GM23338 (cell line): ENCODE data around the gene RAX. TPM values are rescaled to one million over a fixed set of nuclear protein-coding genes. Genes with fewer than 3 reads are reported as not detected.

Experiments
- ATAC-seq: fragments of 200-7000 bp; cut with Tn5 transposase; 3 replicates; pipeline ENCODE4 v1.9.1; 2020
- DNase-seq: peaks from one replicate; pipeline ENCODE4 v3.0.0-alpha.2; 2015; ENCODE audit warnings: low spot score
- H2AFZ ChIP-seq: fragments of 200-600 bp; sonication (generic); 2 replicates; pipeline ENCODE4 v1.8.0; 2016; ENCODE audit warnings: antibody characterized with exemption, mild to moderate bottlenecking, moderate library complexity
- H3F3A ChIP-seq: fragments of 200-600 bp; sonication (generic); replicated peaks from 2 replicates; pipeline ENCODE4 v1.8.0; 2017; ENCODE audit warnings: antibody characterized with exemption, mixed run types, low read depth
- H3K27ac ChIP-seq: fragments of 200-600 bp; sonication (generic); 2 replicates; pipeline ENCODE4 v1.6.1; 2016; ENCODE audit warnings: low read depth
- H3K27me3 ChIP-seq: fragments of 200-600 bp; sonication (generic); 2 replicates; pipeline ENCODE4 v1.8.0; 2016; ENCODE audit warnings: mild to moderate bottlenecking, mixed run types, moderate library complexity; ENCODE audit not compliant: insufficient read depth
- H3K36me3 ChIP-seq: fragments of 200-600 bp; sonication (generic); 2 replicates; pipeline ENCODE4 v1.8.0; 2016; ENCODE audit warnings: mild to moderate bottlenecking; ENCODE audit not compliant: insufficient read depth
- H3K4me1 ChIP-seq: fragments of 200-600 bp; sonication (generic); 2 replicates; pipeline ENCODE4 v1.8.0; 2016; ENCODE audit warnings: mild to moderate bottlenecking, moderate library complexity; ENCODE audit not compliant: insufficient read depth
- H3K4me2 ChIP-seq: fragments of 200-600 bp; sonication (generic); 2 replicates; pipeline ENCODE4 v1.7.1; 2017; ENCODE audit warnings: mixed run types
- H3K4me3 ChIP-seq: fragments of 200-600 bp; sonication (generic); 2 replicates; pipeline ENCODE4 v1.6.1; 2016; ENCODE audit warnings: mixed run types
- H3K79me2 ChIP-seq: fragments of 200-600 bp; sonication (generic); replicated peaks from 2 replicates; pipeline ENCODE4 v1.8.0; 2017; ENCODE audit warnings: mild to moderate bottlenecking; ENCODE audit not compliant: insufficient read depth
- H3K9me2 ChIP-seq: fragments of 200-600 bp; sonication (generic); 2 replicates; pipeline ENCODE4 v1.8.0; 2017; ENCODE audit not compliant: insufficient read depth
- H4K20me1 ChIP-seq: fragments of 200-600 bp; sonication (generic); replicated peaks from 2 replicates; pipeline ENCODE4 v1.8.0; 2017; ENCODE audit warnings: mild to moderate bottlenecking; ENCODE audit not compliant: insufficient read depth
- H3K27ac Mint-ChIP-seq: 2 replicates; pipeline ENCODE4 v1.8.0; 2020; ENCODE audit warnings: inconsistent platforms, mild to moderate bottlenecking, moderate library complexity, mixed read lengths
- H3K27me3 Mint-ChIP-seq: 3 replicates; pipeline ENCODE4 v1.8.0; 2022; ENCODE audit warnings: low read depth, mild to moderate bottlenecking, moderate library complexity, mixed read lengths, inconsistent platforms; ENCODE audit not compliant: insufficient read depth, poor library complexity
- H3K36me3 Mint-ChIP-seq: 3 replicates; pipeline ENCODE4 v1.8.0; 2021; ENCODE audit warnings: low read depth, mild to moderate bottlenecking, inconsistent platforms, moderate library complexity, mixed read lengths
- H3K4me1 Mint-ChIP-seq: 3 replicates; pipeline ENCODE4 v1.8.0; 2020; ENCODE audit warnings: mild to moderate bottlenecking, inconsistent platforms, mixed read lengths
- H3K4me3 Mint-ChIP-seq: 3 replicates; pipeline ENCODE4 v1.8.0; 2021; ENCODE audit warnings: moderate library complexity, mild to moderate bottlenecking, inconsistent platforms, mixed read lengths
- H3K9me3 Mint-ChIP-seq: 3 replicates; pipeline ENCODE4 v1.8.0; 2020; ENCODE audit warnings: moderate library complexity, mild to moderate bottlenecking, inconsistent platforms, mixed read lengths
- EZH2 ChIP-seq: fragments of 200-600 bp; sonication (generic); IDR thresholded peaks from one replicate; pipeline ENCODE4 v1.8.0; 2017; ENCODE audit warnings: antibody characterized with exemption, mild to moderate bottlenecking, low read depth; ENCODE audit not compliant: unreplicated experiment
- EZH2phosphoT487 ChIP-seq: fragments of 200-600 bp; sonication (generic); IDR thresholded peaks from one replicate; pipeline ENCODE4 v1.8.1; 2018; ENCODE audit warnings: antibody characterized with exemption; ENCODE audit not compliant: unreplicated experiment
- REST ChIP-seq: IDR thresholded peaks from one replicate; pipeline ENCODE4 v1.6.1; 2018; ENCODE audit warnings: antibody characterized with exemption; ENCODE audit not compliant: unreplicated experiment
- STAT1 ChIP-seq: IDR thresholded peaks from one replicate; pipeline ENCODE4 v1.6.1; 2016; ENCODE audit warnings: antibody characterized with exemption; ENCODE audit not compliant: unreplicated experiment
- ZNF462 ChIP-seq: fragments of 250-450 bp; sonication (Bioruptor Pico); IDR thresholded peaks from 2 replicates; pipeline ENCODE4 v1.5.0; 2020; ENCODE audit warnings: mild to moderate bottlenecking, moderate library complexity
- polyA plus RNA-seq: library from polyadenylated mRNA; unstranded; fragments of >200 nt; fragmentation: Nextera tagmentation; extraction: Ambion mirVana; gene quantifications from 2 replicates; pipeline ENCODE4 v1.2.1, GENCODE V29; 2016
- total RNA-seq: library from RNA; depleted of rRNA; stranded (reverse); fragments of >200 nt; shearing (Covaris generic); gene quantifications from 2 replicates; pipeline ENCODE4 v1.2.3, GENCODE V29; 2014

Gene RAX
- total and polyA plus RNA-seq, 2 experiments from 2014 or later: 0.03 to 0.16 TPM

DNA sequence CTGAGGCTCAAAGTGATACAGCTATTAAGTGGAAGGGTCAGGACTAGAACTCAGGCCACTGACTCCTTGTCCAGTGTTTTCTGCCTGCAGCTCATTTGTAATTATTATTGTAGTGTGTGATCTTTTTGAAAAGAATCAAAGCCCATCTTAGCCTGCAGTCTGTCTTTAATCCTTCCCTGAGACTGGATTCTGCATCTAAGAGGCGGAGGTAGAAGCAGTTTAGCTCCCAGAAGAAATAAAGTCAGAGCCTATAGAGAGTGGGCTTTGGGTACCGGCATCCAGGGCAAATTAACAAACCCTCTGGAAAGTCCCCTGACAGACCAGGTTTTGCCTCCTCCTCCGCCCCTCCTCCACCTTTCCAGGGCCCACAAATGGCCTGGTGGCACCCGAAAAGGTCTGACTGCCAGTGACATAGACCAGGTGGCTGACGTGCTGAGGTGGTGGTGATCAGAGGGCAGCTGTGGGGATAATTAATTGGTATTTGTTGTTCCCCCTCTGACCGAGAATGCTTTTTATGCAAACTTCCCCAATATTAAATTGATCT, 2.2 kb upstream of the RAX start (continued):
- TF ChIP-seq REST (no peak), STAT1 (no peak), ZNF462 (CRISPR knock-in tag) (no peak), EZH2 (no peak), EZH2phosphoT487 (no peak)

DNA sequence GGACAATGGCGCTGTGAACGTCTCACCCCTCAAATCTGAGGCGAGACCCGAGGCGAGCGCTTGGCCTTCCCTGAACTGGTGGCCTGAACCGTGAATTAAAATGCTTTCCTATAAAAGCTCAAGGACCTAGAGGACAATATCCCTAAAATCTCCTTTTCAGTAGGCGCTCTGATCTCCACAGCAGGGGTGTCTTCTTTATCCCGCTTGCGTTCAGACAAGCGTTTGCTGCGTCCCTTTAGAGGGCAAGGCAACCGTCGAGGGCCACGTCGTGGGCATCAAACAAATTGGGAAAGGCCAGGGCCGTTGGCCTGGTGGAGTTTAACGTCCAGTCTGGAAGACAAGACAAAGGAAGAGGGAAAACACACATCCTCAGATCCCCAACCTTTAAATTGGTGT, 1.3 kb upstream of the RAX start:
- TF ChIP-seq REST: no peak
- peak; percentile 56 for TF ChIP-seq EZH2
- Histone ChIP-seq H3K4me2 (peak overlapping the region; percentile 98), H2AFZ (peak overlapping the region; percentile 99), H3K79me2 (no peaks in the 10 kb centered on the region), H3K36me3 (no peaks in the 10 kb centered on the region), H3K4me1 (peaks cover 53% of the 10 kb centered on the region), H3K9me2 (no peaks in the 10 kb centered on the region), H4K20me1 (peaks cover 25% of the 10 kb centered on the region; the same call in 1 of the 2 replicates), H3K27me3 (peaks cover 100% of the 10 kb centered on the region), H3K27ac (no peak overlapping the region), H3F3A (peaks cover 21% of the 10 kb centered on the region), H3K4me3 (peak overlapping the region; percentile 88)
- ATAC-seq (no peak), DNase-seq (peak; percentile 14)
- peak overlapping the region; percentile 84 for H3K4me3 Mint-ChIP-seq
- peaks cover 3% of the 10 kb centered on the region; the same call in 1 of the 3 replicates for H3K9me3 Mint-ChIP-seq
- no peaks in the 10 kb centered on the region for H3K36me3 Mint-ChIP-seq
- H3K27ac Mint-ChIP-seq: no peak overlapping the region
- H3K4me1 Mint-ChIP-seq: peaks cover 40% of the 10 kb centered on the region
- peaks cover 73% of the 10 kb centered on the region for H3K27me3 Mint-ChIP-seq
